ENCODE data around the gene MIPEP.

MIPEP gene

GRCh38 chr13:23855360-23855759 lies 33.8 kb downstream of the MIPEP start:
- DNase-seq (ENCODE audit: insufficient read length, low spot score) (no peak), FAIRE-seq (no peak)

- no peak for FAIRE-seq
- no peak for DNase-seq (ENCODE audit: insufficient read length, low spot score)
Observed at GRCh38 chr13:23852351-23852750, 36.8 kb downstream of the MIPEP start.

- no peak for DNase-seq (ENCODE audit: insufficient read length, low spot score)
- FAIRE-seq, result no peak
Observed at GRCh38 chr13:23851106-23851505, 38.1 kb downstream of the MIPEP start.

- DNase-seq (ENCODE audit: insufficient read length, low spot score), result no peak
- no peak for FAIRE-seq
Observed at GRCh38 chr13:23850134-23850533, 39.1 kb downstream of the MIPEP start.

GRCh38 chr13:23849670-23850069 lies 39.5 kb downstream of the MIPEP start:
- no peak for FAIRE-seq

GRCh38 chr13:23848646-23849141 lies 40.5 kb downstream of the MIPEP start:
- DNase-seq (ENCODE audit: insufficient read length, low spot score), result no peak
- no peak for FAIRE-seq

More at GRCh38 chr13:23849670-23850069, 39.5 kb downstream of the MIPEP start:
- DNase-seq (ENCODE audit: insufficient read length, low spot score), result no peak

- FAIRE-seq (no peak), DNase-seq (ENCODE audit: insufficient read length, low spot score) (no peak)
Observed at GRCh38 chr13:23848019-23848418, 41.2 kb downstream of the MIPEP start.

- DNase-seq (ENCODE audit: insufficient read length, low spot score), result no peak
- no peak for FAIRE-seq
Observed at GRCh38 chr13:23847497-23847896, 41.7 kb downstream of the MIPEP start.

GRCh38 chr13:23845105-23845725 lies 44.0 kb downstream of the MIPEP start:
- DNase-seq (ENCODE audit: insufficient read length, low spot score) (no peak), FAIRE-seq (no peak)

- FAIRE-seq (no peak), DNase-seq (ENCODE audit: insufficient read length, low spot score) (no peak)
Observed at GRCh38 chr13:23844132-23844531, 45.1 kb downstream of the MIPEP start.

- no peak for FAIRE-seq
- DNase-seq (ENCODE audit: insufficient read length, low spot score), result no peak
Observed at GRCh38 chr13:23843436-23843835, 45.8 kb downstream of the MIPEP start.

- no peak for DNase-seq (ENCODE audit: insufficient read length, low spot score)
- no peak for FAIRE-seq
Observed at GRCh38 chr13:23842406-23842805, 46.8 kb downstream of the MIPEP start.

GRCh38 chr13:23833733-23834611 lies 55.2 kb downstream of the MIPEP start:
- FAIRE-seq, result no peak
- DNase-seq (ENCODE audit: insufficient read length, low spot score), result no peak

- no peak for FAIRE-seq
- DNase-seq (ENCODE audit: insufficient read length, low spot score), result no peak
Observed at GRCh38 chr13:23828866-23829265, 60.3 kb downstream of the MIPEP start.

GRCh38 chr13:23828086-23828485 lies 61.1 kb downstream of the MIPEP start:
- FAIRE-seq (no peak), DNase-seq (ENCODE audit: insufficient read length, low spot score) (no peak)

- FAIRE-seq, result no peak
- no peak for DNase-seq (ENCODE audit: insufficient read length, low spot score)
Observed at GRCh38 chr13:23825179-23825578, 64.0 kb downstream of the MIPEP start.

- FAIRE-seq (no peak), DNase-seq (ENCODE audit: insufficient read length, low spot score) (no peak)
Observed at GRCh38 chr13:23824371-23824770, 64.8 kb downstream of the MIPEP start.

GRCh38 chr13:23822252-23822824 lies 66.9 kb downstream of the MIPEP start:
- FAIRE-seq (no peak), DNase-seq (ENCODE audit: insufficient read length, low spot score) (no peak)

GRCh38 chr13:23820530-23820929 lies 68.7 kb downstream of the MIPEP start:
- FAIRE-seq, result no peak
- no peak for DNase-seq (ENCODE audit: insufficient read length, low spot score)

- DNase-seq (ENCODE audit: insufficient read length, low spot score) (no peak), FAIRE-seq (no peak)
Observed at GRCh38 chr13:23817830-23818229, 71.4 kb downstream of the MIPEP start.

GRCh38 chr13:23817136-23817535 lies 72.1 kb downstream of the MIPEP start:
- DNase-seq (ENCODE audit: insufficient read length, low spot score), result no peak
- no peak for FAIRE-seq

GRCh38 chr13:23813635-23814034 lies 75.6 kb downstream of the MIPEP start:
- no peak for FAIRE-seq
- DNase-seq (ENCODE audit: insufficient read length, low spot score), result no peak
